Ishikawa (cell line): ENCODE measurements around the gene PPP1R18.

Experiments
- CEBPB ChIP-seq: IDR thresholded peaks from 2 replicates; pipeline ENCODE4 v1.6.1; 2012
- EP300 ChIP-seq: IDR thresholded peaks from 2 replicates; pipeline ENCODE4 v1.6.1; 2012; ENCODE audit warnings: borderline replicate concordance
- RAD21 ChIP-seq: IDR thresholded peaks from 2 replicates; pipeline ENCODE4 v1.6.1; 2012; ENCODE audit warnings: low read depth

- no peak for TF ChIP-seq RAD21
- no peak for TF ChIP-seq CEBPB
- TF ChIP-seq EP300: no peak
These were observed 59.7 kb downstream of the PPP1R18 start, which contains the start of gene ATAT1 for GRCh38 chr6:30626484-30627366.
